ENCODE data around the gene MYBBP1A. TPM values are rescaled to one million over a fixed set of nuclear protein-coding genes. Genes with fewer than 3 reads are reported as not detected.

Gene MYBBP1A
- total RNA-seq, 4 donors from 2014 or later, result 73.4 to 127 (median 83.8) TPM

- Histone ChIP-seq H3K27ac (no peak overlapping the region), H3K4me1 (peaks cover 34% of the 10 kb centered on the region), H3K9me3 (no peaks in the 10 kb centered on the region), H3K4me3 (peak overlapping the region; percentile 90), H3K27me3 (no peaks in the 10 kb centered on the region), H3K36me3 (peaks cover 50% of the 10 kb centered on the region)
- 76% methylated on average over 8 of the region's 9 CpGs for WGBS
- DNase-seq (ENCODE audit: low spot score in 2 of 2), result no peak
- TF ChIP-seq CTCF (IDR thresholded peaks at IDR 0.05) (no peak), POLR2A (IDR thresholded peaks at IDR 0.05) (no peak), POLR2AphosphoS5 (IDR thresholded peaks at IDR 0.05) (no peak), EP300 (IDR thresholded peaks at IDR 0.05) (no peak)
These were observed 1.5 kb downstream of the MYBBP1A start for GRCh38 chr17:4553669-4554068.

GRCh38 chr17:4551796-4552525 lies 3.2 kb downstream of the MYBBP1A start:
- WGBS, result 93% methylated on average over 19 of the region's 27 CpGs
- TF ChIP-seq POLR2A (IDR thresholded peaks at IDR 0.05), result no peak
- no peak for TF ChIP-seq CTCF (IDR thresholded peaks at IDR 0.05)
- no peak for TF ChIP-seq EP300 (IDR thresholded peaks at IDR 0.05)
- TF ChIP-seq POLR2AphosphoS5 (IDR thresholded peaks at IDR 0.05), result no peak
- H3K4me3 ChIP-seq, result no peak overlapping the region
- no peaks in the 10 kb centered on the region for H3K27me3 ChIP-seq
- no peaks in the 10 kb centered on the region for H3K9me3 ChIP-seq
- H3K27ac ChIP-seq, result no peak overlapping the region
- H3K4me1 ChIP-seq, result peaks cover 29% of the 10 kb centered on the region
- H3K36me3 ChIP-seq, result peaks cover 68% of the 10 kb centered on the region
- no peak for DNase-seq (ENCODE audit: low spot score in 2 of 2)

- TF ChIP-seq POLR2AphosphoS5 (IDR thresholded peaks at IDR 0.05), result no peak
- TF ChIP-seq CTCF (IDR thresholded peaks at IDR 0.05), result no peak
- TF ChIP-seq POLR2A (IDR thresholded peaks at IDR 0.05), result no peak
- TF ChIP-seq EP300 (IDR thresholded peaks at IDR 0.05), result no peak
These were observed 4.0 kb downstream of the MYBBP1A start for GRCh38 chr17:4551141-4551540.

GRCh38 chr17:4550534-4551039 lies 4.6 kb downstream of the MYBBP1A start:
- Histone ChIP-seq H3K4me3 (no peak overlapping the region), H3K27me3 (no peaks in the 10 kb centered on the region), H3K27ac (no peak overlapping the region), H3K36me3 (peaks cover 81% of the 10 kb centered on the region), H3K4me1 (peaks cover 22% of the 10 kb centered on the region), H3K9me3 (no peaks in the 10 kb centered on the region)
- TF ChIP-seq POLR2AphosphoS5 (IDR thresholded peaks at IDR 0.05), result no peak
- no peak for TF ChIP-seq CTCF (IDR thresholded peaks at IDR 0.05)
- no peak for TF ChIP-seq POLR2A (IDR thresholded peaks at IDR 0.05)
- no peak for TF ChIP-seq EP300 (IDR thresholded peaks at IDR 0.05)
- 93% methylated on average over 16 of the region's 16 CpGs for WGBS
- DNase-seq (ENCODE audit: low spot score in 2 of 2), result no peak

More at GRCh38 chr17:4551141-4551540, 4.0 kb downstream of the MYBBP1A start:
- Histone ChIP-seq H3K36me3 (peaks cover 76% of the 10 kb centered on the region), H3K4me3 (no peak overlapping the region), H3K27me3 (no peaks in the 10 kb centered on the region), H3K4me1 (peaks cover 27% of the 10 kb centered on the region), H3K9me3 (no peaks in the 10 kb centered on the region), H3K27ac (no peak overlapping the region)
- no peak for DNase-seq (ENCODE audit: low spot score in 2 of 2)
- 85% methylated on average over 8 of the region's 8 CpGs for WGBS

GRCh38 chr17:4549781-4550533 lies 5.2 kb downstream of the MYBBP1A start:
- Histone ChIP-seq H3K27ac (no peak overlapping the region), H3K4me1 (peaks cover 18% of the 10 kb centered on the region), H3K9me3 (no peaks in the 10 kb centered on the region), H3K4me3 (no peak overlapping the region), H3K27me3 (no peaks in the 10 kb centered on the region), H3K36me3 (peaks cover 88% of the 10 kb centered on the region)
- DNase-seq (ENCODE audit: low spot score in 2 of 2), result no peak
- no peak for TF ChIP-seq POLR2A (IDR thresholded peaks at IDR 0.05)
- no peak for TF ChIP-seq EP300 (IDR thresholded peaks at IDR 0.05)
- no peak for TF ChIP-seq POLR2AphosphoS5 (IDR thresholded peaks at IDR 0.05)
- no peak for TF ChIP-seq CTCF (IDR thresholded peaks at IDR 0.05)
- WGBS, result 82% methylated on average over 14 of the region's 25 CpGs
